ENCODE data around the gene SLC9C1.

SLC9C1 gene

GRCh38 chr3:112122870-112123269 lies 171.1 kb downstream of the SLC9C1 start:
- no peak for DNase-seq (ENCODE audit: extremely low spot score)
- TF ChIP-seq, protein P1, sequence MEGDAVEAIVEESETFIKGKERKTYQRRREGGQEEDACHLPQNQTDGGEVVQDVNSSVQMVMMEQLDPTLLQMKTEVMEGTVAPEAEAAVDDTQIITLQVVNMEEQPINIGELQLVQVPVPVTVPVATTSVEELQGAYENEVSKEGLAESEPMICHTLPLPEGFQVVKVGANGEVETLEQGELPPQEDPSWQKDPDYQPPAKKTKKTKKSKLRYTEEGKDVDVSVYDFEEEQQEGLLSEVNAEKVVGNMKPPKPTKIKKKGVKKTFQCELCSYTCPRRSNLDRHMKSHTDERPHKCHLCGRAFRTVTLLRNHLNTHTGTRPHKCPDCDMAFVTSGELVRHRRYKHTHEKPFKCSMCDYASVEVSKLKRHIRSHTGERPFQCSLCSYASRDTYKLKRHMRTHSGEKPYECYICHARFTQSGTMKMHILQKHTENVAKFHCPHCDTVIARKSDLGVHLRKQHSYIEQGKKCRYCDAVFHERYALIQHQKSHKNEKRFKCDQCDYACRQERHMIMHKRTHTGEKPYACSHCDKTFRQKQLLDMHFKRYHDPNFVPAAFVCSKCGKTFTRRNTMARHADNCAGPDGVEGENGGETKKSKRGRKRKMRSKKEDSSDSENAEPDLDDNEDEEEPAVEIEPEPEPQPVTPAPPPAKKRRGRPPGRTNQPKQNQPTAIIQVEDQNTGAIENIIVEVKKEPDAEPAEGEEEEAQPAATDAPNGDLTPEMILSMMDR (IDR thresholded peaks at IDR 0.05; ENCODE audit: control extremely low read depth, extremely low read depth, low read depth, missing control alignments), result no peak
- POLR2A ChIA-PET, result interaction anchor here (1.3 to 1.7 kb wide), 2 partner anchors 8 to 11 kb away, joined by 4 to 11 read pairs; no protein-coding TSS in a partner anchor
- CTCF ChIA-PET, result interaction anchor here (1.3 to 3.8 kb wide), 3 partner anchors 10 to 14 kb away, joined by 8 to 33 read pairs (median 12); partner anchors contain the start of gene GCSAM

GRCh38 chr3:112121577-112122547 lies 172.2 kb downstream of the SLC9C1 start:
- ChIA-PET POLR2A (interaction anchor here (1.7 kb wide), 1 partner anchor 7 kb away, joined by 11 read pairs; no protein-coding TSS in a partner anchor), CTCF (interaction anchor here (1.0 to 3.8 kb wide), 4 partner anchors 10 to 409 kb away, joined by 3 to 33 read pairs (median 8); no protein-coding TSS in a partner anchor)
- TF ChIP-seq, protein P1 (IDR thresholded peaks at IDR 0.05; ENCODE audit: control extremely low read depth, extremely low read depth, low read depth, missing control alignments), result no peak
- no peak for DNase-seq (ENCODE audit: extremely low spot score)

GRCh38 chr3:112119962-112120836 lies 173.8 kb downstream of the SLC9C1 start:
- ChIA-PET POLR2A (interaction anchor here (1.1 to 1.6 kb wide), 2 partner anchors 9 to 1646 kb away, joined by 4 to 5 read pairs; no protein-coding TSS in a partner anchor), CTCF (interaction anchor here (0.9 to 1.5 kb wide), 3 partner anchors 9 to 16 kb away, joined by 3 read pairs; partner anchors contain the start of gene GCSAM)
- TF ChIP-seq, protein P1 (IDR thresholded peaks at IDR 0.05; ENCODE audit: control extremely low read depth, extremely low read depth, low read depth, missing control alignments), result no peak
- DNase-seq (ENCODE audit: extremely low spot score), result no peak

DNA sequence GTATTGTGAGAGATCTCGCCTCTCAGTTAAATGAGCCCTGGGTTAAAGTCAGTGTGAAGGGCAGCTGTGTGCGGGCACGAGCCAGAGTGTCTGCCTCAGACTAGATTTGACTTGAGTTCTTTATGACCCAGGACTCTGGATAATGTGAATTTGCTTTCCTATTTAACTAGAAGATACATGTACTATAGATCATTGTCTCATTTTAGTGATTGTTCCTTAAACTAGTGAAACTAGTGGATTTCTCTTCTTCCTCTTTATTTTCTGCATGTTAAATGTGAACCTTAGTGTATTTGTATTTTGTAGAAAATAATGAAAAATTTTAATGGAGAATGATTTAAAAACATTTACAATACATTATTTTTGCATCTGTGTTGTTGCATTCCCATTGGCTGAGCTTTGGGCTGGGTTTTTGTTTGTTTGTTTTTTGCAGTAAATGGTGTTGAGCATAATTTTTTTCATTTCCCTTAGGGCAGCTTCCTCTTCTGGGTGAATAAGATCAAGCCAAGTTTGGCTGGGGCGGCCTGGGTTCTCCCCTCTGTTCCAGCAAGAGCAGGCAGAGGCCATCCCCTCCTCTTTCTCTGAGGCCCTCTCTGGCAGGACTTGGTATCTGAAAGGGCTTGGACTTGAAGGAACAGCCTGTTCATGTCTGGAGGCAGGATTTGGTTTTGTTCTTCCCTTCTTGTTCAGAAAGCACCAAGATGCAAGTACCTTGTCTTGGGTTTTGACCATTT lies 176.0 kb downstream of the SLC9C1 start:
- DNase-seq (ENCODE audit: extremely low spot score), result peak; percentile 31
- TF ChIP-seq, protein P1 (IDR thresholded peaks at IDR 0.05; ENCODE audit: control extremely low read depth, extremely low read depth, low read depth, missing control alignments), result peak; percentile 28
- POLR2A ChIA-PET, result interaction anchor here (0.7 to 2.0 kb wide), 4 partner anchors 11 to 366 kb away, joined by 3 to 9 read pairs (median 4); no protein-coding TSS in a partner anchor
- CTCF ChIA-PET, result interaction anchor here (0.8 to 5.6 kb wide), 5 partner anchors 11 to 384 kb away, joined by 3 to 94 read pairs (median 4); partner anchors contain the start of gene GCSAM

GRCh38 chr3:112117415-112117814 lies 176.6 kb downstream of the SLC9C1 start:
- DNase-seq (ENCODE audit: extremely low spot score), result no peak
- CTCF ChIA-PET, result interaction anchor here (0.8 to 5.6 kb wide), 5 partner anchors 12 to 404 kb away, joined by 3 to 94 read pairs (median 4); partner anchors contain the start of gene GCSAM
- TF ChIP-seq, protein P1 (IDR thresholded peaks at IDR 0.05; ENCODE audit: control extremely low read depth, extremely low read depth, low read depth, missing control alignments), result no peak
- POLR2A ChIA-PET, result interaction anchor here (0.7 to 2.0 kb wide), 5 partner anchors 11 to 366 kb away, joined by 3 to 9 read pairs (median 4); no protein-coding TSS in a partner anchor
